HepG2 (cell line): ENCODE results near the gene FGD6. TPM values are rescaled to one million over a fixed set of nuclear protein-coding genes. Genes with fewer than 3 reads are reported as not detected.

Experiments
- ATAC-seq: fragments of 200-7000 bp; cut with Tn5 transposase; 3 replicates; pipeline ENCODE4 v1.9.1; 2020; ENCODE audit warnings: mild to moderate bottlenecking, moderate library complexity
- BruUV-seq: library from RNA; stranded (reverse); fragments of 400-500 nt; replicated peaks from 2 replicates; lab custom pipeline; 2021; lab: Mats Ljungman, UMichigan
- CTCF ChIA-PET: fragments of 300-600 bp; formaldehyde crosslinking; extraction: SDS; loops from one replicate; lab custom pipeline; 2021; ENCODE audit warnings: low total read pairs, inconsistent platforms, low intra/inter-chr PET ratio; lab: Yijun Ruan, JAX
- POLR2A ChIA-PET: fragments of 350-600 bp; sonication (Branson Sonifier 250); formaldehyde crosslinking; loops from one replicate; lab custom pipeline; 2020; ENCODE audit warnings: antibody characterized with exemption, inconsistent platforms; lab: Yijun Ruan, JAX
- DNase-seq: peaks from one replicate; pipeline ENCODE4 v3.0.0-alpha.2; 2015; ENCODE audit warnings: low spot score
- FAIRE-seq: peaks from 3 replicates; lab custom pipeline; 2011; peaks lifted over from hg19 to GRCh38; lab: Jason Lieb, UNC
- H2AFZ ChIP-seq: one replicate; pipeline ENCODE4 v1.6.1; 2011; ENCODE audit warnings: low read length, inconsistent platforms
- H3K27ac ChIP-seq: fragments of 300-600 bp; 3 replicates; pipeline ENCODE4 v1.8.0; 2011; ENCODE audit warnings: mixed run types, mild to moderate bottlenecking, mixed read lengths, low read length, inconsistent platforms; ENCODE audit not compliant: insufficient read depth; ENCODE audit errors: extremely low read length
- H3K27me3 ChIP-seq, 2 experiments: fragments of 200-600 bp in 1 of 2; 2 replicates in 1 of 2; 3 replicates in 1 of 2; pipeline versions ENCODE4 v1.6.0 to v1.8.0; 2011; ENCODE audit warnings: low read length in 2 of 2, mild to moderate bottlenecking in 2 of 2, moderate library complexity in 2 of 2, inconsistent platforms in 1 of 2; ENCODE audit not compliant: insufficient read depth in 2 of 2, control insufficient read depth in 1 of 2
- H3K36me3 ChIP-seq, 2 experiments: fragments of 200-600 bp in 1 of 2; replicated peaks in 1 of 2; 2 replicates in 1 of 2; 3 replicates in 1 of 2; pipeline versions ENCODE4 v1.5.1 to v1.8.0; 2011; ENCODE audit warnings: low read length in 2 of 2, inconsistent platforms in 1 of 2; ENCODE audit not compliant: insufficient read depth in 2 of 2, control insufficient read depth in 1 of 2
- H3K4me1 ChIP-seq: 2 replicates; pipeline ENCODE4 v1.5.1; 2012; ENCODE audit warnings: low read length, inconsistent platforms; ENCODE audit not compliant: insufficient read depth
- H3K4me2 ChIP-seq: 2 replicates; pipeline ENCODE4 v1.6.0; 2011; ENCODE audit warnings: low read depth, low read length, inconsistent platforms
- H3K4me3 ChIP-seq, 3 experiments: fragments of 200-600 bp in 1 of 3; sonication (generic), shearing (Covaris generic) in 1 of 3; replicated peaks in 1 of 3; 2 replicates each; pipeline ENCODE4 v1.5.1; 2011 to 2016; ENCODE audit warnings: low read length in 3 of 3, inconsistent platforms in 2 of 3, low read depth in 2 of 3, mild to moderate bottlenecking in 2 of 3, control low read depth in 1 of 3, mixed read lengths in 1 of 3; ENCODE audit not compliant: insufficient read depth in 1 of 3
- H3K79me2 ChIP-seq: one replicate; pipeline ENCODE4 v1.6.1; 2011; ENCODE audit warnings: low read length, inconsistent platforms; ENCODE audit not compliant: insufficient read depth
- H3K9ac ChIP-seq: 2 replicates; pipeline ENCODE4 v1.6.0; 2011; ENCODE audit warnings: mild to moderate bottlenecking, low read depth, low read length, inconsistent platforms; ENCODE audit not compliant: insufficient read depth
- H3K9me3 ChIP-seq: 2 replicates; pipeline ENCODE4 v1.5.1; 2012; ENCODE audit warnings: mild to moderate bottlenecking, low read length
- H4K20me1 ChIP-seq: 2 replicates; pipeline ENCODE4 v1.6.0; 2011; ENCODE audit warnings: inconsistent platforms, mild to moderate bottlenecking, low read length, moderate library complexity; ENCODE audit not compliant: insufficient read depth
- NFIC ChIP-seq: IDR thresholded peaks from 2 replicates; pipeline ENCODE4 v1.6.1; 2012; ENCODE audit warnings: mild to moderate bottlenecking, low read length, inconsistent platforms
- SIN3A ChIP-seq: IDR thresholded peaks from 2 replicates; pipeline ENCODE4 v1.6.1; 2011; ENCODE audit warnings: low read depth, mild to moderate bottlenecking, control low read depth, low read length, borderline replicate concordance
- ZFP82 ChIP-seq: sonication (generic); formaldehyde crosslinking; IDR thresholded peaks from 2 replicates; pipeline ENCODE4 v1.5.1; 2020; ENCODE audit warnings: mild to moderate bottlenecking, missing genetic modification reagents, borderline replicate concordance
- ZNF24 ChIP-seq: fragments of 450-650 bp; IDR thresholded peaks from 2 replicates; pipeline ENCODE4 v1.6.1; 2017; ENCODE audit warnings: antibody characterized with exemption, mild to moderate bottlenecking
- ZNF629 ChIP-seq: sonication (generic); formaldehyde crosslinking; conservative IDR thresholded peaks from 2 replicates; pipeline ENCODE4 v1.5.0; 2020; ENCODE audit warnings: missing genetic modification reagents
- WGBS: methylation state at CpG from one replicate; pipeline ENCODE4 v1.1.6; 2017; ENCODE audit warnings: low lambda C conversion rate; 5-methylcytosine and 5-hydroxymethylcytosine counted together
- in situ Hi-C: cut with HindIII; loops from 2 replicates; pipeline ENCODE4 v1.10.0; 2017; ENCODE audit warnings: low pct_unique_long_range_greater_than_20kb; ENCODE audit not compliant: extremely low pct_ligation_motif_present
- intact Hi-C: fragments of 100-400 bp; cut with micrococcal nuclease; formaldehyde crosslinking; loops from one replicate; pipeline ENCODE4 v1.10.0; 2022; ENCODE audit not compliant: unreplicated experiment
- polyA plus RNA-seq, 8 experiments: library from polyadenylated mRNA; depleted of rRNA in 3 of 8; stranded (reverse) in 7 of 8; unstranded in 1 of 8; fragments of >200 nt; fragmentation: Illumina TruSeq in 4 of 8; extraction: Trizol in 4 of 8; gene quantifications; 2 replicates each; pipeline versions ENCODE4 v1.2.1 to v1.2.3, GENCODE V29; 2011 to 2016; ENCODE audit warnings: low read depth in 4 of 8, missing spikeins in 1 of 8, mixed read lengths in 1 of 8; ENCODE audit not compliant: insufficient read depth in 1 of 8
- total RNA-seq, 5 experiments: library from RNA; depleted of rRNA; stranded (reverse); fragments of >200 nt; fragmentation: Illumina TruSeq; extraction: Trizol; gene quantifications; 2 replicates each; pipeline ENCODE4 v1.2.3, GENCODE V29; 2016; ENCODE audit warnings: low read depth in 1 of 5
- TF ChIP-seq, protein P1 (sequence below): sonication (generic); formaldehyde crosslinking; IDR thresholded peaks from 2 replicates; pipeline ENCODE4 v1.4.0; 2020; ENCODE audit warnings: missing genetic modification reagents, borderline replicate concordance
- TF ChIP-seq, protein P2 (sequence below): sonication (generic); formaldehyde crosslinking; IDR thresholded peaks from 2 replicates; pipeline ENCODE4 v1.8.1; 2023; ENCODE audit warnings: mild to moderate bottlenecking, missing genetic modification reagents
- TF ChIP-seq, protein P3 (sequence below): sonication (generic); formaldehyde crosslinking; IDR thresholded peaks from 2 replicates; pipeline ENCODE4 v1.5.0; 2020; ENCODE audit warnings: mild to moderate bottlenecking, missing genetic modification reagents, borderline replicate concordance

Gene FGD6
- total and polyA plus RNA-seq, 2 of the 13 experiments (the other 11 are each of a cell fraction or from before 2014, with no cell fraction given), result 2.2 to 4.3 TPM

DNA sequence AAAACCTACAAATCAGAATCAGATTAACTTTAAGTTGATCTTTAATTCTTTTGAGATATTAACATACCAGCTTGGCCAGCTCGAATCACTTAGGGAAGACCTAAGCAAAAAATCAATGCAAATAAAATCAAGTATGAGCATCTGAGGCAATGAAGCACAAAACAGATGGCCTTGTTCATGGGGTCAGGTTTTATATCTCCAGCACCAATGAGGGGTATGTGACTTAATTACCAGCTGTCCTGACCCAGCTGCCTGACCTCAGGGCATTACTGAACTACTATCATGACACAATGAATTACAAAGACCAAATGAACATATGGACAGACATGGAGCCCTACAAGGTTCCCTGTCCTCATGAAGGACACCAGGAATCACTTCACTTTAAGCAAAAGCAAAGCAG lies 70.5 kb downstream of the FGD6 start (continued):
- TF ChIP-seq, protein P1, sequence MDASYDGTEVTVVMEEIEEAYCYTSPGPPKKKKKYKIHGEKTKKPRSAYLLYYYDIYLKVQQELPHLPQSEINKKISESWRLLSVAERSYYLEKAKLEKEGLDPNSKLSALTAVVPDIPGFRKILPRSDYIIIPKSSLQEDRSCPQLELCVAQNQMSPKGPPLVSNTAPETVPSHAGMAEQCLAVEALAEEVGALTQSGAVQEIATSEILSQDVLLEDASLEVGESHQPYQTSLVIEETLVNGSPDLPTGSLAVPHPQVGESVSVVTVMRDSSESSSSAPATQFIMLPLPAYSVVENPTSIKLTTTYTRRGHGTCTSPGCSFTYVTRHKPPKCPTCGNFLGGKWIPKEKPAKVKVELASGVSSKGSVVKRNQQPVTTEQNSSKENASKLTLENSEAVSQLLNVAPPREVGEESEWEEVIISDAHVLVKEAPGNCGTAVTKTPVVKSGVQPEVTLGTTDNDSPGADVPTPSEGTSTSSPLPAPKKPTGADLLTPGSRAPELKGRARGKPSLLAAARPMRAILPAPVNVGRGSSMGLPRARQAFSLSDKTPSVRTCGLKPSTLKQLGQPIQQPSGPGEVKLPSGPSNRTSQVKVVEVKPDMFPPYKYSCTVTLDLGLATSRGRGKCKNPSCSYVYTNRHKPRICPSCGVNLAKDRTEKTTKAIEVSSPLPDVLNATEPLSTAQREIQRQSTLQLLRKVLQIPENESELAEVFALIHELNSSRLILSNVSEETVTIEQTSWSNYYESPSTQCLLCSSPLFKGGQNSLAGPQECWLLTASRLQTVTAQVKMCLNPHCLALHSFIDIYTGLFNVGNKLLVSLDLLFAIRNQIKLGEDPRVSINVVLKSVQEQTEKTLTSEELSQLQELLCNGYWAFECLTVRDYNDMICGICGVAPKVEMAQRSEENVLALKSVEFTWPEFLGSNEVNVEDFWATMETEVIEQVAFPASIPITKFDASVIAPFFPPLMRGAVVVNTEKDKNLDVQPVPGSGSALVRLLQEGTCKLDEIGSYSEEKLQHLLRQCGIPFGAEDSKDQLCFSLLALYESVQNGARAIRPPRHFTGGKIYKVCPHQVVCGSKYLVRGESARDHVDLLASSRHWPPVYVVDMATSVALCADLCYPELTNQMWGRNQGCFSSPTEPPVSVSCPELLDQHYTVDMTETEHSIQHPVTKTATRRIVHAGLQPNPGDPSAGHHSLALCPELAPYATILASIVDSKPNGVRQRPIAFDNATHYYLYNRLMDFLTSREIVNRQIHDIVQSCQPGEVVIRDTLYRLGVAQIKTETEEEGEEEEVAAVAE, result no peak
- TF ChIP-seq ZFP82 (CRISPR knock-in tag), result no peak
- TF ChIP-seq ZNF24, result no peak

DNA sequence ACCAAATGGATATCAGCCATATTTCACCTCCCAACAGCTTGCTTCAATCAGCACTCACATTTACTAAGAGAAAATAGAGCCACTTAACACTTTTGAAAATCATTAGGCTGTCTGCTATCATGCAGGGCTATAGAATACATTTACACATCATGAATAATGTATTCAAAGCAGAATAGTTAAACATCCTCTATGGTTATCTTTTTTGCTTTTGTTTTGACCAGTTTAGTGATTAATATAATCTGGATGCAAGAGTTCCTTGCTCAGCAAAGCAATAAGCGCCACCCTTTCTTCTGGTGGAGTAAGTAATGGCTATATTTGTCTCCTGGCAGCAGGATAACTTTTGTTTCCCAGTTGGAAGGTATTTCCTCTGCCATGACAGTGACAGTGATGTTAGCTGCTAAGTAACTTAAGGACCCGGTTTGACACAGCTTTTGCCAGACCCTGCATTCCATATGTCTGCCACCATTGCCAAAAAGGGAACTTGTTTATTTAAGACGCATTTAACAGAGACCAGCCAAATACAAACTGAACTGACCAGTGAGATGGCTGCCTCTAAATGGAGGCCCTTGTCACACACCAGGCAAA lies 73.6 kb downstream of the FGD6 start:
- WGBS, result 76% methylated on average over 3 of the region's 3 CpGs
- no peak overlapping the region for H3K4me3 ChIP-seq
- no peaks in the 10 kb centered on the region for H3K27me3 ChIP-seq
- in situ Hi-C loops (no loop called here), intact Hi-C loops (no loop called here)
- ATAC-seq (no peak), DNase-seq (no peak), FAIRE-seq (no peak)
- peaks cover 8% of the 10 kb centered on the region; the same call in 1 of the 2 replicates for H3K4me1 ChIP-seq
- no peak overlapping the region for H2AFZ ChIP-seq
- H3K4me2 ChIP-seq, result no peak overlapping the region
- BruUV-seq, result no TSS peak
- no peak overlapping the region for H3K27ac ChIP-seq
- H3K36me3 ChIP-seq, result no peaks in the 10 kb centered on the region
- H3K79me2 ChIP-seq, result no peaks in the 10 kb centered on the region
- CTCF ChIA-PET, result no interaction called here
- H3K9me3 ChIP-seq, result no peaks in the 10 kb centered on the region
- POLR2A ChIA-PET, result no interaction called here
- H3K9ac ChIP-seq, result no peak overlapping the region
- no peaks in the 10 kb centered on the region for H4K20me1 ChIP-seq
- TF ChIP-seq, protein P2, sequence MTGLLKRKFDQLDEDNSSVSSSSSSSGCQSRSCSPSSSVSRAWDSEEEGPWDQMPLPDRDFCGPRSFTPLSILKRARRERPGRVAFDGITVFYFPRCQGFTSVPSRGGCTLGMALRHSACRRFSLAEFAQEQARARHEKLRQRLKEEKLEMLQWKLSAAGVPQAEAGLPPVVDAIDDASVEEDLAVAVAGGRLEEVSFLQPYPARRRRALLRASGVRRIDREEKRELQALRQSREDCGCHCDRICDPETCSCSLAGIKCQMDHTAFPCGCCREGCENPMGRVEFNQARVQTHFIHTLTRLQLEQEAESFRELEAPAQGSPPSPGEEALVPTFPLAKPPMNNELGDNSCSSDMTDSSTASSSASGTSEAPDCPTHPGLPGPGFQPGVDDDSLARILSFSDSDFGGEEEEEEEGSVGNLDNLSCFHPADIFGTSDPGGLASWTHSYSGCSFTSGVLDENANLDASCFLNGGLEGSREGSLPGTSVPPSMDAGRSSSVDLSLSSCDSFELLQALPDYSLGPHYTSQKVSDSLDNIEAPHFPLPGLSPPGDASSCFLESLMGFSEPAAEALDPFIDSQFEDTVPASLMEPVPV (CRISPR knock-in tag), result no peak
- TF ChIP-seq, protein P3, sequence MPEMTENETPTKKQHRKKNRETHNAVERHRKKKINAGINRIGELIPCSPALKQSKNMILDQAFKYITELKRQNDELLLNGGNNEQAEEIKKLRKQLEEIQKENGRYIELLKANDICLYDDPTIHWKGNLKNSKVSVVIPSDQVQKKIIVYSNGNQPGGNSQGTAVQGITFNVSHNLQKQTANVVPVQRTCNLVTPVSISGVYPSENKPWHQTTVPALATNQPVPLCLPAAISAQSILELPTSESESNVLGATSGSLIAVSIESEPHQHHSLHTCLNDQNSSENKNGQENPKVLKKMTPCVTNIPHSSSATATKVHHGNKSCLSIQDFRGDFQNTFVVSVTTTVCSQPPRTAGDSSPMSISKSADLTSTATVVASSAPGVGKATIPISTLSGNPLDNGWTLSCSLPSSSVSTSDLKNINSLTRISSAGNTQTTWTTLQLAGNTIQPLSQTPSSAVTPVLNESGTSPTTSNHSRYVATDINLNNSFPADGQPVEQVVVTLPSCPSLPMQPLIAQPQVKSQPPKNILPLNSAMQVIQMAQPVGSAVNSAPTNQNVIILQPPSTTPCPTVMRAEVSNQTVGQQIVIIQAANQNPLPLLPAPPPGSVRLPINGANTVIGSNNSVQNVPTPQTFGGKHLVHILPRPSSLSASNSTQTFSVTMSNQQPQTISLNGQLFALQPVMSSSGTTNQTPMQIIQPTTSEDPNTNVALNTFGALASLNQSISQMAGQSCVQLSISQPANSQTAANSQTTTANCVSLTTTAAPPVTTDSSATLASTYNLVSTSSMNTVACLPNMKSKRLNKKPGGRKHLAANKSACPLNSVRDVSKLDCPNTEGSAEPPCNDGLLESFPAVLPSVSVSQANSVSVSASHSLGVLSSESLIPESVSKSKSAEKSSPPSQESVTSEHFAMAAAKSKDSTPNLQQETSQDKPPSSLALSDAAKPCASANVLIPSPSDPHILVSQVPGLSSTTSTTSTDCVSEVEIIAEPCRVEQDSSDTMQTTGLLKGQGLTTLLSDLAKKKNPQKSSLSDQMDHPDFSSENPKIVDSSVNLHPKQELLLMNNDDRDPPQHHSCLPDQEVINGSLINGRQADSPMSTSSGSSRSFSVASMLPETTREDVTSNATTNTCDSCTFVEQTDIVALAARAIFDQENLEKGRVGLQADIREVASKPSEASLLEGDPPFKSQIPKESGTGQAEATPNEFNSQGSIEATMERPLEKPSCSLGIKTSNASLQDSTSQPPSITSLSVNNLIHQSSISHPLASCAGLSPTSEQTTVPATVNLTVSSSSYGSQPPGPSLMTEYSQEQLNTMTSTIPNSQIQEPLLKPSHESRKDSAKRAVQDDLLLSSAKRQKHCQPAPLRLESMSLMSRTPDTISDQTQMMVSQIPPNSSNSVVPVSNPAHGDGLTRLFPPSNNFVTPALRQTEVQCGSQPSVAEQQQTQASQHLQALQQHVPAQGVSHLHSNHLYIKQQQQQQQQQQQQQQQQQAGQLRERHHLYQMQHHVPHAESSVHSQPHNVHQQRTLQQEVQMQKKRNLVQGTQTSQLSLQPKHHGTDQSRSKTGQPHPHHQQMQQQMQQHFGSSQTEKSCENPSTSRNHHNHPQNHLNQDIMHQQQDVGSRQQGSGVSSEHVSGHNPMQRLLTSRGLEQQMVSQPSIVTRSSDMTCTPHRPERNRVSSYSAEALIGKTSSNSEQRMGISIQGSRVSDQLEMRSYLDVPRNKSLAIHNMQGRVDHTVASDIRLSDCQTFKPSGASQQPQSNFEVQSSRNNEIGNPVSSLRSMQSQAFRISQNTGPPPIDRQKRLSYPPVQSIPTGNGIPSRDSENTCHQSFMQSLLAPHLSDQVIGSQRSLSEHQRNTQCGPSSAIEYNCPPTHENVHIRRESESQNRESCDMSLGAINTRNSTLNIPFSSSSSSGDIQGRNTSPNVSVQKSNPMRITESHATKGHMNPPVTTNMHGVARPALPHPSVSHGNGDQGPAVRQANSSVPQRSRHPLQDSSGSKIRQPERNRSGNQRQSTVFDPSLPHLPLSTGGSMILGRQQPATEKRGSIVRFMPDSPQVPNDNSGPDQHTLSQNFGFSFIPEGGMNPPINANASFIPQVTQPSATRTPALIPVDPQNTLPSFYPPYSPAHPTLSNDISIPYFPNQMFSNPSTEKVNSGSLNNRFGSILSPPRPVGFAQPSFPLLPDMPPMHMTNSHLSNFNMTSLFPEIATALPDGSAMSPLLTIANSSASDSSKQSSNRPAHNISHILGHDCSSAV (CRISPR knock-in tag), result no peak
- no peak for TF ChIP-seq SIN3A
- TF ChIP-seq NFIC, result no peak
- no peak for TF ChIP-seq ZNF629 (CRISPR knock-in tag)
